Osteocyte (in vitro differentiated cells): ENCODE measurements around the gene HLTF. TPM values are rescaled to one million over a fixed set of nuclear protein-coding genes. Genes with fewer than 3 reads are reported as not detected.
A peak's percentile ranks its signal among the peaks of the same experiment; 100 is the strongest.

Source experiments
- DNase-seq: peaks from one replicate; pipeline ENCODE4 v3.0.0; 2021; ENCODE audit warnings: mixed read lengths; ENCODE audit not compliant: unreplicated experiment; ENCODE audit errors: extremely low spot score
- H3K27ac Mint-ChIP-seq: one replicate; pipeline ENCODE4 v1.8.0; 2021; ENCODE audit warnings: mild to moderate bottlenecking, mixed read lengths; ENCODE audit not compliant: unreplicated experiment
- H3K27me3 Mint-ChIP-seq: one replicate; pipeline ENCODE4 v1.8.0; 2021; ENCODE audit warnings: mixed read lengths; ENCODE audit not compliant: unreplicated experiment
- H3K36me3 Mint-ChIP-seq: one replicate; pipeline ENCODE4 v1.8.0; 2021; ENCODE audit warnings: mixed read lengths; ENCODE audit not compliant: unreplicated experiment
- H3K4me1 Mint-ChIP-seq: one replicate; pipeline ENCODE4 v1.8.0; 2021; ENCODE audit warnings: mixed read lengths; ENCODE audit not compliant: unreplicated experiment
- H3K4me3 Mint-ChIP-seq: one replicate; pipeline ENCODE4 v1.8.0; 2021; ENCODE audit warnings: mild to moderate bottlenecking, moderate library complexity, mixed read lengths; ENCODE audit not compliant: unreplicated experiment
- H3K9me3 Mint-ChIP-seq: one replicate; pipeline ENCODE4 v1.8.0; 2021; ENCODE audit warnings: mixed read lengths; ENCODE audit not compliant: unreplicated experiment
- CTCF ChIP-seq: fragments of 200-600 bp; sonication (generic); IDR thresholded peaks from 2 replicates; pipeline ENCODE4 v1.5.0; 2021; ENCODE audit warnings: antibody characterized with exemption, mild to moderate bottlenecking, moderate library complexity
- total RNA-seq: library from RNA; stranded (reverse); gene quantifications from 2 replicates; pipeline ENCODE4 v1.2.1, GENCODE V29; 2021

Gene HLTF
- total RNA-seq, 1 donor from 2014 or later: 29.2 TPM

DNA sequence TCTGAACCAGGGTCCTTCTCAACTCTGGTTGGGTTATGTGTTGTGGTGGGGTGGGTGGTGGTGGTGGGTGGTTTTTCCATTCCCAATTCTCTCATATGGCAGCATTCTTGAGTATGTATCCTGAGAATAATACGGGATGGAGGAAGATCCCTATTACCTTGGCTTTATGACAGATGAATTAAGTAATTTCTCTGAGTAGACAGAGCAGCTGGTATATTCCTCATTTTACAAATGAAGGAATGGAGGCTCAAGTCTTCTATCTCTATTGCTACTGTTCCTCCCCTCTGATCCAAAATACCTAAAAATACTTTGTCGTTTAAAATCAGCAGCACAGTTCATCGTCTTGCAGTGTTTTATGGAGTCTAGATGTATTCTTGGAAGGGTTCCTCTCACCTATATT lies 84.6 kb downstream of the HLTF start:
- Mint-ChIP-seq H3K9me3 (no peaks in the 10 kb centered on the region), H3K27me3 (no peaks in the 10 kb centered on the region), H3K36me3 (peaks cover 33% of the 10 kb centered on the region), H3K4me3 (no peak overlapping the region), H3K4me1 (peaks cover 19% of the 10 kb centered on the region), H3K27ac (no peak overlapping the region)
- no peak for TF ChIP-seq CTCF
- DNase-seq: no peak

- Mint-ChIP-seq H3K36me3 (peaks cover 45% of the 10 kb centered on the region), H3K4me3 (no peak overlapping the region), H3K27ac (no peak overlapping the region), H3K4me1 (peaks cover 14% of the 10 kb centered on the region), H3K27me3 (no peaks in the 10 kb centered on the region), H3K9me3 (no peaks in the 10 kb centered on the region)
- TF ChIP-seq CTCF: no peak
- DNase-seq: no peak
These were observed 86.1 kb downstream of the HLTF start for GRCh38 chr3:149000206-149000745.

- Mint-ChIP-seq H3K9me3 (no peaks in the 10 kb centered on the region), H3K27ac (no peak overlapping the region)
These were observed 86.5 kb downstream of the HLTF start for GRCh38 chr3:148999806-149000205.

GRCh38 chr3:148998715-148999423 lies 87.5 kb downstream of the HLTF start:
- H3K4me1 Mint-ChIP-seq: peaks cover 8% of the 10 kb centered on the region
- peak overlapping the region; percentile 57 for H3K27ac Mint-ChIP-seq

More at GRCh38 chr3:148999806-149000205, 86.5 kb downstream of the HLTF start:
- peaks cover 13% of the 10 kb centered on the region for H3K4me1 Mint-ChIP-seq
- H3K27me3 Mint-ChIP-seq: no peaks in the 10 kb centered on the region
- DNase-seq: no peak
- peaks cover 47% of the 10 kb centered on the region for H3K36me3 Mint-ChIP-seq
- no peak overlapping the region for H3K4me3 Mint-ChIP-seq
- TF ChIP-seq CTCF: no peak

More at GRCh38 chr3:148998715-148999423, 87.5 kb downstream of the HLTF start:
- DNase-seq: no peak
- TF ChIP-seq CTCF: no peak
- Mint-ChIP-seq H3K36me3 (peaks cover 47% of the 10 kb centered on the region), H3K9me3 (no peaks in the 10 kb centered on the region), H3K4me3 (no peak overlapping the region), H3K27me3 (no peaks in the 10 kb centered on the region)
